LNCAP (cell line): ENCODE results near the gene GTPBP3.

Experiments
- TF ChIP-seq, protein P1 (sequence below): fragments of 450-650 bp; IDR thresholded peaks from 2 replicates; pipeline ENCODE4 v1.5.1; 2017; ENCODE audit warnings: mild to moderate bottlenecking

The GTPBP3 gene

DNA sequence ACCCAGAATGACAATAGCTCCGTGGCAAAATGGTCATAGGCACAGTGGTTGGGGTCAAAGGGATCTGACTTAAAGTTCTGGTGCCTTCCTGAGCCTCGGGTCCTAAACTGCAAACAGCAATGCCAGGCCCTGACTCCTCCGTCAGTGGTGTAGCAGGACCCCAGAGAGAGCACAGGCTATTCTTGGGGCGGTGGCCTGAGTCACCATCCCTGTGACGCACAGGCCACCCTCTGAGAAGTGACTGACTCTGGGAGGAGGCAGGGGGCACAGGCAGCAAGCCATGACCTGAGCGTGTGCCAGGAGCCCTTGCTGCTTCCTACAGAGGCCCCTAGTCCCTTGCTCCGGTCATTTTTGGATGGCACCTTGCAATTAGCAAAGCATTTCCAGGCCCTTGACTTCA is 21.0 kb downstream of the GTPBP3 start:
- TF ChIP-seq, protein P1, sequence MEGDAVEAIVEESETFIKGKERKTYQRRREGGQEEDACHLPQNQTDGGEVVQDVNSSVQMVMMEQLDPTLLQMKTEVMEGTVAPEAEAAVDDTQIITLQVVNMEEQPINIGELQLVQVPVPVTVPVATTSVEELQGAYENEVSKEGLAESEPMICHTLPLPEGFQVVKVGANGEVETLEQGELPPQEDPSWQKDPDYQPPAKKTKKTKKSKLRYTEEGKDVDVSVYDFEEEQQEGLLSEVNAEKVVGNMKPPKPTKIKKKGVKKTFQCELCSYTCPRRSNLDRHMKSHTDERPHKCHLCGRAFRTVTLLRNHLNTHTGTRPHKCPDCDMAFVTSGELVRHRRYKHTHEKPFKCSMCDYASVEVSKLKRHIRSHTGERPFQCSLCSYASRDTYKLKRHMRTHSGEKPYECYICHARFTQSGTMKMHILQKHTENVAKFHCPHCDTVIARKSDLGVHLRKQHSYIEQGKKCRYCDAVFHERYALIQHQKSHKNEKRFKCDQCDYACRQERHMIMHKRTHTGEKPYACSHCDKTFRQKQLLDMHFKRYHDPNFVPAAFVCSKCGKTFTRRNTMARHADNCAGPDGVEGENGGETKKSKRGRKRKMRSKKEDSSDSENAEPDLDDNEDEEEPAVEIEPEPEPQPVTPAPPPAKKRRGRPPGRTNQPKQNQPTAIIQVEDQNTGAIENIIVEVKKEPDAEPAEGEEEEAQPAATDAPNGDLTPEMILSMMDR: no peak

DNA sequence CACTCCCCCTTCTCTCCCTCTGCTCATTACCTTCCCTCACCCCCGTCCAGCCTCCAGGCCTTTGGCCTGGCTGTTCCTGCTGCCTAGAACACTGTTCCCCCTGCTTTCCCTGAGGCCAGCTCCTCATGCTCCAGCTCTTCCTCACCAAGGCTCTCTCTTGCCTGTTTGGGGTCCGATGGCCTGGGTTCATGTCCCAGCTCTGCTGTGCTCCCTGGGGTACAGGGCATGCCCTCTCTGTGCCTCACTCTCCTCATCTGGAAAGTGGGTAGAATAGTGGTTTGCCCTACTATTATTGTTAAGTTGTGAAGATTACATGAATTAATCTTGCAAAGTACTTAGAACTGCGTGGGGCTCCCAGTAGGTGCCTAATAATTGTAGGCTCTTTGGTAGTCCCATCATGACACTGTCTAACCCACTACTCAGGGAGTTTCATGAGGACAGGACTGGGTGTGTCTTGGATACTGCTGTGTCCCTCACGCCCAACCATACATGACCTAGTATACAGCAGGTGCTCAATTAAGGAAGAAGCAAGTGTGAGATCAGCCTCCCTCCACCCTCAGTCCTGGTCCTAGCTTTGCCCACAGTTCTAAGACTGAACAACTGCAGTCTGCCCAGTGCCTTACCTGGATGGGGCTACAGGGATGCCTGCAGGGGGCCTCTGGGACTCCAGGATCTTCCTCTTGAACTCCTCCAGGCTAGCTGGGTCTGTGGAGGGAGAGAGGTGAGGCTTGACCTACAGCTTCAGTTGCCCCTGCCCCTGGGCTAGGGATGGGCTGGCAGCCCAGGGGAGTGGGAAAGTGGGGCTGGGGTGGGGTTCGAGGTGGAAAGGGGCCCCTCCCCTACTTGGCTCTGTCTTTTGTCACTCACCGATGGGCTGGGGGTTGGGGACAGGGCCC is 22.8 kb downstream of the GTPBP3 start:
- TF ChIP-seq, protein P1: no peak

GRCh38 chr19:17365361-17365760 is 28.0 kb downstream of the GTPBP3 start:
- TF ChIP-seq, protein P1: no peak

DNA sequence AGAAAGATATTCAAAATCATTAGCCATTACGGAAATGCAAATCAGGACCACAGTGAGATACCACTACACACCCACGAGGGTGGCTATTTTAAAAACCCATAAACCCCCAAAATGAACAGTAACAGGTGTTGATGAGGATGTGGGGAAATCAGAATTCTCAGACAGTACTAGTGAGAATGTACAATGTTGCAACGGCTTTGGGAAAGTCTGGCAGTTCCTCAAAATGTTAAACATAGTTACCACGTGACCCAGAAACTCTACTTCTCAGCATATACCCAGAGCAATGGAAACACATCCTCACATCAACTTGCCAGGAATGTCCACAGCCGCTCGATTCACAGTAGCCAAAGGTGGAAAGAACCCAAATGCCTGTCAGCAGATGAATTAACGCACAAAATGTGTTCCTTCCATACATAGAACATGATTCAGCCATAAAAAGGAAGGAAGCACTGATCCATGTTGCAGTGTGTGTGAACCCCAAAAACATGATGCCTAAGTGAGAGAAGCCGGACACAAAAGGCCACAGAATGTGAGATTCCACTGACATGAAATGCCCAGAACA is 32.8 kb downstream of the GTPBP3 start:
- TF ChIP-seq, protein P1: no peak

DNA sequence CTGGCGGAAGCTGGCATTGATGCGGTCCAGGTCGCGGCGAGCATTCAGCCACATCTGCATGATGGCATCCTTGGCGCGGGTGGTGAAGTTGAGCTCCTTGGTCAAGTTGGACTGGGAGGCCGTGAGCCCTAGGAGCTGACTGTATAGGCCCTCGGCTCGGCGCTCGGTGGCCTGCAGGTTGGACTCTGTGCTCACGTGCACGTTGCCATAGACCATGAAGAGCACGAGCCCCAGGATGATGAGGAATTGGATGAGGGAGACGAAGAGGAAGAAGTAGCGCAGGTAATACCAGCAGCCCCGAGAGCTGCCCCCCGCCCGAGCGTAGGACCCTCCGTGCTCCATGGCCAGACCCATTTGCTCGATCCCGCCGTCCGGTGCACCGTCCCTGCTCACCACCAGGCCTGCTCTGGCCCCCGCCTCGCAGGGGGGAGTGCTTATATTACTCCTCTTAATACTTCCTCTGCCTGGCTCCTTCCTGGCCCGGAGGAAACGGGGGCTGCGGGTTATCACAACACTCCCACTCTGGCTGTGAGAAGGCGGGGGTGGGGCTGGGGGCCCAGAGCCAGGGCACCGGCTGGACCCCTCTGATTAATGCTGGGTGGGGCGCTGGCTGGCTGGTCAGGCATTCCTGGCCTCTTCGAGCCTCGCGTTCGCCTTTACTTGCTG is 39.7 kb downstream of the GTPBP3 start, which contains the start of gene PLVAP:
TSS of gene PLVAP (minus strand) at position 408 of the 666 bp plus-strand sequence. CDS start at position 354, 54 bp downstream.
- TF ChIP-seq, protein P1: no peak

- TF ChIP-seq, protein P1: no peak
Observed at GRCh38 chr19:17378271-17378670, 40.9 kb downstream of the GTPBP3 start.

DNA sequence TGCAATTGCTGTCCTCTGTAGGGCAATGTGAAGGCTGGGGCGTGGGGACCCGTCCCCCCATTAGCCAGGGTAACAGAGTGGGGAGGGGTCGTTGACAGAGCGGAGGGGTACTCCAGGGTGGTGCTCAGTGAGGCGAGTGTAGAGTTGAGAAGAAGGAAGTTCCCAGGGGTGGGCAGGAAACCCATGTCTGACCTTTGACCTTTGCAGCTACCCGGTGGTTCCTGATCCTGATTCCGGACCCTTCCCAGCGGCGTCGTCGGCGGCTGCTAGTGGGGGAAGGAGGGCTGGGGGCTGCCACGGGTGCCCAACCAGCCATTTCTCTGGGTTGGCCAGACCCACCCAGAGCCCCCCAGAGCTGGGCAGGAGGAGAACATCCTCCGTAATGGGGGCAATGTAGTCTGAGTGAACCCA is 41.9 kb downstream of the GTPBP3 start:
- TF ChIP-seq, protein P1: no peak
